Karpas-422 (cell line): ENCODE data around the gene ALK. TPM values are rescaled to one million over a fixed set of nuclear protein-coding genes. Genes with fewer than 3 reads are reported as not detected.

ENCODE experiments used
- DNase-seq: peaks from one replicate; pipeline ENCODE4 v3.0.0-alpha.2; 2015
- H2AFZ ChIP-seq: fragments of 200-600 bp; sonication (generic); 2 replicates; pipeline ENCODE4 v1.6.1; 2014; ENCODE audit warnings: antibody characterized with exemption, low read length, mixed read lengths
- H3K27ac ChIP-seq: fragments of 200-600 bp; sonication (generic); 2 replicates; pipeline ENCODE4 v1.5.1; 2014; ENCODE audit warnings: mild to moderate bottlenecking, low read length, moderate library complexity
- H3K27me3 ChIP-seq: fragments of 200-600 bp; sonication (generic); 2 replicates; pipeline ENCODE4 v1.6.1; 2014; ENCODE audit warnings: low read length, mixed read lengths
- H3K36me3 ChIP-seq: fragments of 200-600 bp; sonication (generic); 2 replicates; pipeline ENCODE4 v1.6.1; 2014; ENCODE audit warnings: low read length, mixed read lengths; ENCODE audit not compliant: insufficient read depth
- H3K4me1 ChIP-seq: fragments of 200-600 bp; sonication (generic); 2 replicates; pipeline ENCODE4 v1.6.1; 2014; ENCODE audit warnings: mild to moderate bottlenecking, low read length, mixed read lengths
- H3K4me2 ChIP-seq: fragments of 200-600 bp; sonication (generic); 2 replicates; pipeline ENCODE4 v1.6.1; 2014; ENCODE audit warnings: low read length, low read depth, mild to moderate bottlenecking; ENCODE audit not compliant: poor library complexity, severe bottlenecking
- H3K4me3 ChIP-seq: fragments of 200-600 bp; sonication (generic); 2 replicates; pipeline ENCODE4 v1.5.1; 2014; ENCODE audit warnings: mild to moderate bottlenecking, antibody characterized with exemption, low read length, mixed read lengths
- H3K79me2 ChIP-seq: fragments of 200-600 bp; sonication (generic); 2 replicates; pipeline ENCODE4 v1.6.1; 2014; ENCODE audit warnings: mild to moderate bottlenecking, low read length, mixed read lengths
- H3K9ac ChIP-seq: fragments of 200-600 bp; sonication (generic); 2 replicates; pipeline ENCODE4 v1.6.0; 2014; ENCODE audit warnings: low read length
- H3K9me2 ChIP-seq: fragments of 200-600 bp; sonication (generic), shearing (Covaris generic); replicated peaks from 2 replicates; pipeline ENCODE4 v1.6.0; 2014; ENCODE audit warnings: mild to moderate bottlenecking, low read length, moderate library complexity; ENCODE audit not compliant: insufficient read depth
- H3K9me3 ChIP-seq: fragments of 300-700, 200-600 bp; sonication (generic); 2 replicates; pipeline ENCODE4 v1.6.1; 2014; ENCODE audit warnings: low read length, mixed read lengths
- H4K20me1 ChIP-seq: fragments of 200-600 bp; sonication (generic); 2 replicates; pipeline ENCODE4 v1.6.1; 2014; ENCODE audit warnings: mild to moderate bottlenecking, antibody characterized with exemption, low read length, low read depth; ENCODE audit not compliant: insufficient read depth
- total RNA-seq: library from RNA; depleted of rRNA; stranded (reverse); fragments of >200 nt; shearing (Covaris generic); gene quantifications from 2 replicates; pipeline ENCODE4 v1.2.3, GENCODE V29; 2014; ENCODE audit warnings: low replicate concordance

ALK gene
- total RNA-seq, 1 experiment from 2014 or later = not detected

DNA sequence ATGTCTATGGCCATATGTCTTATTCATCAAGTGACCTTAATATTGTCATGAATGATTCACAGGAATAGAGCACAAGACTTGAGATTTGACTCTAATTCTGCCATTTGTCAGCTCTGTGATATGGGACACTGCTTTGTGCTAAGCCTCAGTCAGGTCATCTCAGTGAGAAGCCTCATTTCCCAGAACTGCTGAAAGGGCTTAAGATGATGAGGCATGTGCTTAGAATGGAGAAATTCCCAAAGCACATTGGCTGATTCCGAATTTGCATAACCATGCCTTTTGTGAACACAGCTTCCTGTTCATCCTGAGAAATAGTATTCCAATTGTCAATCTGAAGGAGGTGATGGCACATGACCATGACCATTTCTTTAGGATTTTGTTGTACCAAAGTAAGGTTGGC lies 218.1 kb downstream of the ALK start:
- Histone ChIP-seq H4K20me1 (no peaks in the 10 kb centered on the region; the same call in 1 of the 2 replicates), H3K36me3 (no peaks in the 10 kb centered on the region), H3K4me3 (no peak overlapping the region), H3K27me3 (no peaks in the 10 kb centered on the region), H3K27ac (no peak overlapping the region), H2AFZ (no peak overlapping the region), H3K4me1 (no peaks in the 10 kb centered on the region), H3K9me3 (no peaks in the 10 kb centered on the region), H3K9ac (no peak overlapping the region), H3K4me2 (no peak overlapping the region), H3K9me2 (no peaks in the 10 kb centered on the region), H3K79me2 (no peaks in the 10 kb centered on the region)
- DNase-seq = no peak

DNA sequence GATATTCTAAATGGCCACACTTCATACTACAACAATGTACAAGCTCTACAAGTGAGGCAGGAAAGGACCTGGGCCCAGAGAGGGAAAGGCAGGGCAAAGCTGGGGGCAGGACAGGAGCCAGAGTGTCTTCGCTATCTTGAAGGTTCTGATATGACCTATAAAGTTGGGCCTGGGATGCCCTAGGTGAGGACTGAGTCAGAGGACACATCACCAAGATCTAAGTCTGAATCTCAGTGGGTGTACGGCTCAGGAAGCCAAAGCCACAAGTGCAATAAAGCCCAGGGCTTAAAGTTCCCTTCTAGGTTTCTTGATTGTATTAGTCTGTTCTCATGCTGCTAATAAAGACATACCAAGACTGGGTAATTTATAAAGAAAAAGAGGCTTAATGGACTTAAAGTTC lies 219.1 kb downstream of the ALK start:
- H3K4me2 ChIP-seq = no peak overlapping the region
- H3K4me3 ChIP-seq = no peak overlapping the region
- H3K9ac ChIP-seq = no peak overlapping the region
- no peaks in the 10 kb centered on the region for H3K36me3 ChIP-seq
- no peaks in the 10 kb centered on the region for H3K4me1 ChIP-seq
- H3K27ac ChIP-seq = no peak overlapping the region
- no peaks in the 10 kb centered on the region for H3K9me3 ChIP-seq
- H3K27me3 ChIP-seq = no peaks in the 10 kb centered on the region
- H4K20me1 ChIP-seq = no peaks in the 10 kb centered on the region
- DNase-seq = no peak
- no peaks in the 10 kb centered on the region for H3K9me2 ChIP-seq
- H3K79me2 ChIP-seq = no peaks in the 10 kb centered on the region
- H2AFZ ChIP-seq = no peak overlapping the region

DNA sequence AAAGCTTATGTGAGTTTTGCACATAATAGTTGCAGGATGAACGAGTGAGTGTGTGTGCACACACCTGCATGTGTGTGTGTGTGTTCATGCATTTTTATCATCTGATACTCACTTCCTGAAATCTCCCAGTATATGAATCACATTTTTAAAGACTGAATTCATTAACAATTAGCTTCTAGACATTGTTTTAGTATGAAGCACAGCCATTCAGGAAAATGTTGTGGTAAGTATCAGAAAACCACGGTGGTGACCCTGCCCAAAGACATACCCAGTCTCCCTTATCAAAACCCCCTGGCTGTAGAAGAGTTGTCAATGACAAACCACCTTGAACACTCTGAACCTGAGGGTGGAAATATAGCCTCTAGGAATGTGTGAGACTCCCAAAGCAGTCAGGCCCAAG lies 220.8 kb downstream of the ALK start:
- H3K27me3 ChIP-seq = no peaks in the 10 kb centered on the region
- no peak overlapping the region for H3K4me3 ChIP-seq
- H3K36me3 ChIP-seq = no peaks in the 10 kb centered on the region
- no peaks in the 10 kb centered on the region for H3K9me3 ChIP-seq
- no peaks in the 10 kb centered on the region for H3K9me2 ChIP-seq
- H3K9ac ChIP-seq = no peak overlapping the region
- DNase-seq = no peak
- no peak overlapping the region for H2AFZ ChIP-seq
- no peaks in the 10 kb centered on the region for H3K79me2 ChIP-seq
- H3K27ac ChIP-seq = no peak overlapping the region
- H3K4me1 ChIP-seq = no peaks in the 10 kb centered on the region
- H3K4me2 ChIP-seq = no peak overlapping the region
- no peaks in the 10 kb centered on the region for H4K20me1 ChIP-seq

DNA sequence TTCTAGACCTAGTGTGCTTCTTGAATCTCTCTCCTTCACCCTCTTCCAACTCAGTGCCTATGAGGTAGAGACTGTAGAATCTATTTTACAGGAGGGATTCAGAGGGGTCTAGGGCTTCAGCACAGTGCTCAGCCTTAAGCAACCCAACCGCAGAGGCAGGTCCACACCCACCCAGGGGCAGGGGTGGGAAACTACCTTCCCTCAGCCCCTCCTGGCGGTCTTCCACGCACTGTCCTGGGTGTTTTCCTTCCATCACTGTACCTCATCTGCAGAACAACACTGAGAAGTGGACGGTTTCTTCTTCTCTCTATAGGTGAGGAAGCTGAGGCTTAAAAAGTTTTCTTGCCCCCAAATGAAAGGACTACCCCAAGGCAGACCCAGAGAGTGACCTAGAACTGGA lies 222.3 kb downstream of the ALK start:
- H3K79me2 ChIP-seq = no peaks in the 10 kb centered on the region
- H3K36me3 ChIP-seq = no peaks in the 10 kb centered on the region
- no peak overlapping the region for H3K27ac ChIP-seq
- H3K4me1 ChIP-seq = no peaks in the 10 kb centered on the region
- no peaks in the 10 kb centered on the region for H3K9me2 ChIP-seq
- no peak for DNase-seq
- H3K9me3 ChIP-seq = no peaks in the 10 kb centered on the region
- H2AFZ ChIP-seq = no peak overlapping the region
- no peaks in the 10 kb centered on the region for H3K27me3 ChIP-seq
- no peak overlapping the region for H3K9ac ChIP-seq
- H4K20me1 ChIP-seq = no peaks in the 10 kb centered on the region
- H3K4me2 ChIP-seq = no peak overlapping the region
- no peak overlapping the region for H3K4me3 ChIP-seq

DNA sequence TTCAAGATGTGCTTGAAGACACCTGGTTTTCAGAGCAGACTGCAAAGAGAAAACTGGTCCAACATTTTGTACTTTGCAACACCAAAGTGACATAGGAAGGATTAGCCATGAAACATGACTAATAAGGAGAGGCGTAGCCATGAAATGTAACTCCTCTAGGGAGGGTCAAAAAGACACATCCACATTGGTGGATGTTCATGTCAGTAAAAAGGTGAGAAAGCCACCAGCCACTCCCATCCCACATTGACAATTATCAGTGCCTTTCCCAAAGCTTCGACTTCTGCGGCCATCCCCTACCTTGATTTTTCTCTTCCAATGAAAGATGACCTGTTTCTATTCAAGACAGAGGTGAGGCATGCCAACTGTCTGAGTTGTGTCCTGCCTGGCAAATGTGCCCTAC lies 223.2 kb downstream of the ALK start:
- Histone ChIP-seq H3K9me3 (no peaks in the 10 kb centered on the region), H3K9ac (no peak overlapping the region), H3K4me1 (no peaks in the 10 kb centered on the region), H3K79me2 (no peaks in the 10 kb centered on the region), H3K9me2 (no peaks in the 10 kb centered on the region), H2AFZ (no peak overlapping the region), H3K36me3 (no peaks in the 10 kb centered on the region), H3K27ac (no peak overlapping the region), H3K4me2 (no peak overlapping the region), H3K27me3 (no peaks in the 10 kb centered on the region), H4K20me1 (no peaks in the 10 kb centered on the region), H3K4me3 (no peak overlapping the region)
- DNase-seq = no peak

DNA sequence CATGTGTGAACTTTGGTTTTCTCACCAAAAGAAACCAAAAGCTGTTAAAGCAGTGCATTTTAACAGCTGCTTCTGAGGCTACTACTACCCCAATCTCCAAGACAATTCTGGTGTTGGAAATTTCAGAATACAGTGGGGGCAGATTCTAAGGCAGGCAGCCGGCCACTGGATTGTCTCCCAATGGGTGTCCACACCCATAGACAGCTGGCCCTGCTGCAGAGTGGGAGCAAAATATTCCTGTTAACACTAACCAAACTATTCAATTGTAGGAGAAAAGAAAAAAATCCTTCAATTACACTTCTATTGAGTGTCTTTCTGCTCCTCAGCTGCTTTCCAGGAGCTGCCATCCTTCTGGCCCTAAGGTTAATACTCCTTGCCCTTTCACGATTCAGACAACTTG lies 223.7 kb downstream of the ALK start:
- H3K36me3 ChIP-seq = no peaks in the 10 kb centered on the region
- H3K79me2 ChIP-seq = no peaks in the 10 kb centered on the region
- H3K4me3 ChIP-seq = no peak overlapping the region
- H4K20me1 ChIP-seq = no peaks in the 10 kb centered on the region
- H3K9ac ChIP-seq = no peak overlapping the region
- no peak overlapping the region for H2AFZ ChIP-seq
- no peaks in the 10 kb centered on the region for H3K27me3 ChIP-seq
- H3K9me2 ChIP-seq = no peaks in the 10 kb centered on the region
- no peak overlapping the region for H3K27ac ChIP-seq
- H3K4me1 ChIP-seq = no peaks in the 10 kb centered on the region
- no peak for DNase-seq
- H3K4me2 ChIP-seq = no peak overlapping the region
- H3K9me3 ChIP-seq = no peaks in the 10 kb centered on the region

DNA sequence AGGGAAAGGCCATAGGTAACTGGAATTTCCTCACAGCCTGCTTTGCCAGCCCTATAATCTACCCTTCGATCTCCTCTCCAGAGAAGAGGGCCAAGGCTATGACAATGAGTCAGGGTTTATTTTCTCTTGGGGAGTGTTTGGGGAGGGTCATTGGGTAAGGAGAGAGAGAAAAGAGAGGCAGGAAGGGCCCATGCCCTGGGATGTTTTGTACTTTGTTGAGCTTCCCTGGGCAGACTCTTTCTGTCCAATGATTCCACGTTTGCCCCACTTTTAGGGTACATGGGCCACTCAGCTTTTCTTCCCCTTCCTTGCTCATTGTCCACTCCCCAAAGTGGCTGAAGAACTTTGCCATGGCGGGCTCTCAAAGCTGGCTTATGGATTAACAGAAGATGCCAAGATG lies 224.2 kb downstream of the ALK start:
- no peaks in the 10 kb centered on the region for H3K9me3 ChIP-seq
- no peak overlapping the region for H3K4me3 ChIP-seq
- no peak overlapping the region for H2AFZ ChIP-seq
- H3K27ac ChIP-seq = no peak overlapping the region
- no peak overlapping the region for H3K9ac ChIP-seq
- no peaks in the 10 kb centered on the region for H3K4me1 ChIP-seq
- no peaks in the 10 kb centered on the region for H3K9me2 ChIP-seq
- no peak overlapping the region for H3K4me2 ChIP-seq
- H3K36me3 ChIP-seq = no peaks in the 10 kb centered on the region
- no peak for DNase-seq
- H3K27me3 ChIP-seq = no peaks in the 10 kb centered on the region
- H3K79me2 ChIP-seq = no peaks in the 10 kb centered on the region
- no peaks in the 10 kb centered on the region for H4K20me1 ChIP-seq

DNA sequence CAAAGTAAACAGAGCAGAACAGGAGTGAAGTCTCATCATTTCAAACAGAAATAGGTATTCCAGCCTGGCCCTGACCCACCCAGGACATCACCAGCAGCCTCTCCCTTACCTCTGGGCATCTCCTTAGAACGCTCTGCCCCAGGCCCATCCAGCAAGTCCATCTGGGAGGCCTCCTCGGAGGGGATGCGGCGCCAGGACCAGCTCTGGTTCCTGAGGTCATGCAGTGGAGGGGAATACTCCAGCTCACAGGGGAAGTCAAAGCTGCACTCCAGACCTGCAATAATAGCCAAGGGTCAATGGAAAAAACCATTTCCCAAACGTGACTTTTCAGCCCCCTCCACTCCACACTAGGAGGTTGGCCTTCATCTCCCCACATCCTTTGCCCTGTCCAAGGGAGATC lies 226.6 kb downstream of the ALK start:
- Histone ChIP-seq H3K27me3 (no peaks in the 10 kb centered on the region), H2AFZ (no peak overlapping the region), H4K20me1 (no peaks in the 10 kb centered on the region), H3K4me1 (no peaks in the 10 kb centered on the region), H3K79me2 (no peaks in the 10 kb centered on the region), H3K9me2 (no peaks in the 10 kb centered on the region), H3K36me3 (no peaks in the 10 kb centered on the region), H3K9me3 (no peaks in the 10 kb centered on the region), H3K9ac (no peak overlapping the region), H3K4me2 (no peak overlapping the region), H3K27ac (no peak overlapping the region), H3K4me3 (no peak overlapping the region)
- DNase-seq = no peak

DNA sequence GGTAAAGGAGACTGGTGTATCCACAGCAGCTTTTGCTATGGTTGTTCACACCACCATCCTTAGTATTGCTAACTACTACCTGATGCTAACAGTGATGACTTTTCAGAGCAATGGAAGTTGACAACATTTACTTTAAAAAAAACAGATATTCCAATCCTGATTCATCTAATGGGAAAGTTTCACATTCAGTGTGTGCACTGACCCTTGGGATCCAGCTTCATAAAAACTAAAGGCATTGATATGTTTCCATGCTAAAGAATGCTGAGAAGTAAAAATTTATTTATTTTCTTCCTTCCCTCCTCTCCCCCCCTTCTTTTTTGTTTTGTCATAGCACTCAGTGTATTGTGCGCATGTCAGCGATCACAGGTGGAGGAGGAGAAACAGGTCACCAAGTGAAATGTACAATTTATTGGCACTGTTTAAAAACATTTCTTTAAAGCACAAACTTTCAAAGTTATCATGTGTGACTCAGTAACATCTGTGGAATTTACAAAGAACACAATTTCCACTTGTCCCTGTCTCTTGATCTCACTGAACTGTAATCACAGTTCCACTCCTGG lies 229.9 kb downstream of the ALK start:
- H3K27ac ChIP-seq = no peak overlapping the region
- H3K4me3 ChIP-seq = no peak overlapping the region
- no peaks in the 10 kb centered on the region for H3K79me2 ChIP-seq
- H3K27me3 ChIP-seq = no peaks in the 10 kb centered on the region
- no peaks in the 10 kb centered on the region for H3K4me1 ChIP-seq
- H3K9ac ChIP-seq = no peak overlapping the region
- DNase-seq = no peak
- H3K4me2 ChIP-seq = no peak overlapping the region
- H3K9me2 ChIP-seq = no peaks in the 10 kb centered on the region
- no peaks in the 10 kb centered on the region for H3K36me3 ChIP-seq
- no peaks in the 10 kb centered on the region for H4K20me1 ChIP-seq
- H2AFZ ChIP-seq = no peak overlapping the region
- H3K9me3 ChIP-seq = no peaks in the 10 kb centered on the region
